Fibroblast of the conjunctiva (primary cell): ENCODE results near the gene PUS3.
"Not testable (repeated sequence)": the region's sequence is repeated elsewhere in the genome, so short reads cannot be mapped to it uniquely, and the experiment has no call there.

Experiments used
- DNase-seq: peaks from one replicate; pipeline ENCODE4 v3.0.0-alpha.2; 2010; ENCODE audit warnings: low read depth

The PUS3 gene

DNA sequence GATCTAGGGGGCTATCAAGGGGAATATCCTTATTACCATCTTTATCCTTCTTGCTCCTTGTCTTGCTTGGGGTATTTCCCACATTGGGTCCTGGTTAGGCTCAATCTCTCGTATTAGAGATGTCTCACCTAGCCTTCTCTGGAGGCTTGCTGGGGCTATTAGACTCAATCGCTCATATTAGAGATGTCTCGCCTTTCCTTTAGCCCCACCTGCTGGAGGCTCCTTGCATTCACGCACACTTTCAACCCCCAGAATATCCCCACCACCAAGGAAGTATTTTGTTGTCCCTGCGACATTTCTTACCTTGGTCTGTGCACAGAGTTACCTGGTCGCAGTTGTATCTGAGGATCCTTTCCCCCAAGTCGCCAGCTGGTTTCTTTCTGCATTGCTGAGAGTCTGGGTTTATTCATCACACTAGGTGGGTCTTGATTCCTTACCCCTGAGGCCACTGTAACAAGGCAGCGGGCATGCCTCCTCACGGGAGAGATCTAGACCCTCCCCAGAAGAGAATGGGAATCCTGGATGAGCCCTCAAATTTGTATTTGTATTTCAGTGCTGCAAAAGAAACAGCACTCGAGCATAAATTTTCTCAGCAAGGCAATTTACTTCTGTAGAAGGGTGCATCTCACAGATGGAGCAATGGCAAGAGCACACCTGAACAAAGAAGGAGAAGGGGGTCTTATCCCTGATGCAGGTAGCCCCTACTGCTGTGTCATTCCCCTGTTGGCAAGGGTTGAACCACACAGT is 31.4 kb downstream of the PUS3 start:
- peak; percentile 13 for DNase-seq

DNA sequence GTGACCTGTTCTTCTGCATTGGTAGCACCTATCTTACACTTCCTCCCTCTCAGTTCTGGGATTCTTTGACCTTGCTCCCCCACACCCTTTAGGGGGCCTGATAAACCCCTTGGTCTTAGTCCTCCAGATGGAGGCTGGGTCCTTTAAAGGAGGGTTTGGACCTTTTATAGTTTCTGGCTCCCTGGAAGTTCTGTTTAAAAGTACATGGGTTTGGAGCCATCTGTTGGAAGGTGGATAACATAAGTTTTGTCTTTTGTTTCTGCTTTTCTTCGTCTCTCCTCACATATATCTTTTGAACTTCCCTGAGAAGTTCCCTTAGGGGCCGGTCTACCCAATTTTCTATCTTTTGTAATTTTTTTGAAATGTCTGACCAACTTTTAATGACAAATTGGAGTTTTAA is 33.5 kb downstream of the PUS3 start:
- DNase-seq = no peak

DNA sequence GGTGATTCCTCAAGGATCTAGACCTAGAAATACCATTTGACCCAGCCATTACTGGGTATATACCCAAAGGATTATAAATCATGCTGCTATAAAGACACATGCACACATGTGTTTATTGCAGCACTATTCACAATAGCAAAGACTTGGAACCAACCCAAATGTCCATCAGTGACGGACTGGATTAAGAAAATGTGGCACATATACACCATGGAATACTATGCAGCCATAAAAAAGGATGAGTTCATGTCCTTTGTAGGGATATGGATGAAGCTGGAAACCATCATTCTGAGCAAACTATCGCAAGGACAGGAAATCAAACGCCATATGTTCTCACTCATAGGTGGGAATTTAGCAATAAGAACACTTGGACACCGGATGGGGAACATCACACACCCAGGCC is 37.7 kb downstream of the PUS3 start:
- DNase-seq = not testable (repeated sequence)

DNA sequence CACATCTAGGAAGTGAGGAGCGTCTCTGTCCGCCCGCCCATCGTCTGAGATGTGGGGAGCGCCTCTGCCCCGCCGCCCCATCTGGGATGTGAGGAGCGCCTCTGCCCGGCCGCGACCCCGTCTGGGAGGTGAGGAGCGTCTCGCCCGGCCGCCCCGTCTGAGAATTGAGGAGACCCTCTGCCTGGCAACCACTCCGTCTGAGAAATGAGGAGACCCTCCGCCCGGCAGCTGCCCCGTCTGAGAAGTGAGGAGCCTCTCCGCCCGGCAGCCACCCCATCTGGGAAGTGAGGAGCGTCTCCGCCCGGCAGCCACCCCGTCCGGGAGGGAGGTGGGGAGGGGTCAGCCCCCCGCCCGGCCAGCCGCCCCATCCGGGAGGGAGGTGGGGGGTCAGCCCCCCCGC is 40.2 kb downstream of the PUS3 start:
- not testable (repeated sequence) for DNase-seq

DNA sequence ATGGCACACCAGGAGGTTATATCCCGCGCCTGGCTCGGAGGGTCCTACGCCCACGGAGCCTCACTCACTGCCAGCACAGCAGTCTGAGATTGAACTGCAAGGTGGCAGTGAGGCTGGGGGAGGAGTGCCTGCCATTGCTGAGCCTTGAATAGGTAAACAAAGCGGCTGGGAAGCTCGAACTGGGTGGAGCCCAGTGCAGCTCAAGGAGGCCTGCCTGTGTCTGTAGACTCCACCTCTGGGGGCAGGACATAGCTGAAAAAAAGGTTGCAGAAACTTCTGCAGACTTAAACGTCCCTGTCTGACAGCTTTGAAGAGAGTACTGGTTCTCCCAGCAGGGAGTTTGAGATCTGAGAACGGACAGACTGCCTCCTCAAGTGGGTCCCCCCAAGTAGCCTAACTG is 45.3 kb downstream of the PUS3 start:
- not testable (repeated sequence) for DNase-seq

DNA sequence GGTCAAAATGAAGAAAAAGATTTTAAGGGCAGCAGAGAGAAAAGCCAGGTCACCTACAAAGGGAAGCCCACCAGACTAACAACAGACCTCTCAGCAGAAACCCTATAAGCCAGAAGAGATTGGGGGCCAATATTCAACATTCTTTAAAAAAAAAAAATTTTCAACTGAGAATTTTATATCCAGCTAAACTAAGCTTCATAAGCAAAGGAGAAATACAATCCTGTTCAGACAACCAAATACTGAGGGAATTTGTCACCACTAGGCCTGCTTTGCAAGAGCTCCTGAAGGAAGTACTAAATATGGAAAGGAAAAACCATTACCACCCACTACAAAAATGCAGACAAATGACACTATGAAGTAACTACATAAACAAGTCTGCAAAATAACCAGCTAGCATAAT is 56.8 kb downstream of the PUS3 start:
- no peak for DNase-seq
